ENCODE results near the gene ADK. TPM values are rescaled to one million over a fixed set of nuclear protein-coding genes. Genes with fewer than 3 reads are reported as not detected.

Gene ADK
- total RNA-seq, 1 experiment from 2014 or later: 26.8 TPM

GRCh38 chr10:74164716-74165529 is 13.9 kb downstream of the ADK start:
- no peak overlapping the region for H3K4ac ChIP-seq (ENCODE audit: low read depth, low read length)
- peaks cover 8 to 10% of the 10 kb centered on the region in 2 experiments for H3K4me1 Mint-ChIP-seq
- DNase-seq: no peak
- WGBS (ENCODE audit: extremely low coverage, insufficient read length, low lambda C conversion rate): no CpG with 5 or more reads among the region's 6 CpGs
- H3K4me3 Mint-ChIP-seq: no peak overlapping the region
- H3K27ac Mint-ChIP-seq: peak overlapping the region in 2 of 3 experiments; percentile 3 to 57; a peak in 2 of 7 replicates
- H2BK20ac ChIP-seq (ENCODE audit: low read depth, low read length, poor library complexity, severe bottlenecking): no peak overlapping the region
- no peak overlapping the region for H3K9ac ChIP-seq (ENCODE audit: extremely low read depth, insufficient read length, low read length)
- H4K8ac ChIP-seq (replicated peaks; ENCODE audit: insufficient read length, low read depth, low read length): no peak overlapping the region
- no peaks in the 10 kb centered on the region for H3K23me2 ChIP-seq (ENCODE audit: insufficient read length, low read depth, low read length, poor library complexity, severe bottlenecking)
- H3T11ph ChIP-seq (ENCODE audit: low read length): no peak overlapping the region
- no peaks in the 10 kb centered on the region for H3K27me3 ChIP-seq (ENCODE audit: insufficient read depth, low read length)
- H3K27me3 Mint-ChIP-seq (ENCODE audit: low read depth): no peaks in the 10 kb centered on the region
- no peaks in the 10 kb centered on the region for H3K9me3 Mint-ChIP-seq
- no peak overlapping the region for H3K27ac ChIP-seq (ENCODE audit: insufficient read length, low read depth, low read length)
- no peaks in the 10 kb centered on the region for H3K9me3 ChIP-seq (ENCODE audit: control insufficient read depth, low read depth, low read length)
- no peak overlapping the region for H3K14ac ChIP-seq (ENCODE audit: insufficient read depth, low read length)
- no peak overlapping the region for H3K23ac ChIP-seq (ENCODE audit: insufficient read length, low read depth, low read length)
- H3K4me1 ChIP-seq (ENCODE audit: insufficient read depth, low read length): no peaks in the 10 kb centered on the region
- H2BK120ac ChIP-seq (ENCODE audit: low read depth, low read length, poor library complexity, severe bottlenecking): no peak overlapping the region
- H2AK5ac ChIP-seq (ENCODE audit: insufficient read length, low read length): no peak overlapping the region
- no peak overlapping the region for H2BK12ac ChIP-seq (ENCODE audit: insufficient read length, low read depth, low read length)
- no peaks in the 10 kb centered on the region for H3K79me1 ChIP-seq (ENCODE audit: insufficient read depth, low read depth, low read length, poor library complexity, severe bottlenecking)
- H4K20me1 ChIP-seq (ENCODE audit: control insufficient read depth, insufficient read depth, insufficient read length): no peaks in the 10 kb centered on the region
- H3K4me2 ChIP-seq (ENCODE audit: insufficient read depth, insufficient read length, low read length): no peak overlapping the region
- H2BK15ac ChIP-seq (ENCODE audit: low read depth, low read length): no peak overlapping the region
- peaks cover 2% of the 10 kb centered on the region; the same call in 1 of the 2 replicates for H3K79me2 ChIP-seq (ENCODE audit: insufficient read depth, low read length)
- H3K56ac ChIP-seq (ENCODE audit: insufficient read length, low read depth, low read length): no peak overlapping the region
- no peak overlapping the region for H4K5ac ChIP-seq (ENCODE audit: insufficient read length, low read depth, low read length)
- peaks cover 0 to 7% (median 3%) of the 10 kb centered on the region in 3 experiments; a peak in 2 of 7 replicates for H3K36me3 Mint-ChIP-seq (ENCODE audit: insufficient read depth in 1 of 3, low read depth in 3 of 3)
- H4K91ac ChIP-seq (ENCODE audit: insufficient read length, low read depth, low read length): no peak overlapping the region
- H3K18ac ChIP-seq (ENCODE audit: insufficient read length, low read depth, low read length): no peak overlapping the region
- TF ChIP-seq CTCF (conservative IDR thresholded peaks at IDR 0.05): no peak
- H2AFZ ChIP-seq (ENCODE audit: low read length): no peak overlapping the region
- H2BK5ac ChIP-seq (ENCODE audit: insufficient read length, low read length): no peak overlapping the region
